HepG2 (cell line): Measurements from ENCODE around the gene VAMP8. TPM values are rescaled to one million over a fixed set of nuclear protein-coding genes. Genes with fewer than 3 reads are reported as not detected.
A peak's percentile ranks its signal among the peaks of the same experiment; 100 is the strongest.

Experiments
- ATAD3A ChIP-seq: sonication (generic); formaldehyde crosslinking; IDR thresholded peaks from 2 replicates; pipeline ENCODE4 v1.4.0; 2020; ENCODE audit warnings: missing genetic modification reagents
- CBX2 ChIP-seq, 2 experiments: fragments of 200-600 bp in 1 of 2; sonication (generic); formaldehyde crosslinking in 1 of 2; IDR thresholded peaks; 2 replicates each; pipeline versions ENCODE4 v1.7.0 to v1.8.1; 2018 to 2022; ENCODE audit warnings: low read depth in 2 of 2, low read length in 1 of 2, mild to moderate bottlenecking in 1 of 2, missing genetic modification reagents in 1 of 2
- CREB1 ChIP-seq, 2 experiments: fragments of 450-650 bp in 1 of 2; IDR thresholded peaks; 2 replicates each; pipeline ENCODE4 v1.6.1; 2016 to 2017; ENCODE audit warnings: control low read depth in 1 of 2, mild to moderate bottlenecking in 1 of 2, missing compliant biosample characterization in 1 of 2, missing genetic modification characterization in 1 of 2
- NFE2L1 ChIP-seq: sonication (generic); formaldehyde crosslinking; IDR thresholded peaks from 2 replicates; pipeline ENCODE4 v1.4.0; 2020; ENCODE audit warnings: missing genetic modification reagents, mild to moderate bottlenecking, borderline replicate concordance
- NR2C2 ChIP-seq: sonication (generic); formaldehyde crosslinking; IDR thresholded peaks from 2 replicates; pipeline ENCODE4 v1.4.0; 2020; ENCODE audit warnings: missing genetic modification reagents, mild to moderate bottlenecking, moderate library complexity, borderline replicate concordance
- PLSCR1 ChIP-seq: sonication (generic); formaldehyde crosslinking; IDR thresholded peaks from 2 replicates; pipeline ENCODE4 v1.5.0; 2020; ENCODE audit warnings: missing genetic modification reagents, mild to moderate bottlenecking, borderline replicate concordance
- SAFB2 ChIP-seq: sonication (generic); formaldehyde crosslinking; IDR thresholded peaks from 2 replicates; pipeline ENCODE4 v1.5.1; 2020; ENCODE audit warnings: missing genetic modification reagents, low read depth, mild to moderate bottlenecking, borderline replicate concordance
- XBP1 ChIP-seq: sonication (generic); formaldehyde crosslinking; IDR thresholded peaks from 2 replicates; pipeline ENCODE4 v1.5.0; 2020; ENCODE audit warnings: missing genetic modification reagents
- ZNF337 ChIP-seq: sonication (generic); formaldehyde crosslinking; IDR thresholded peaks from 2 replicates; pipeline ENCODE4 v1.5.1; 2020; ENCODE audit warnings: missing genetic modification reagents, low read depth, mild to moderate bottlenecking, borderline replicate concordance
- ZNF350 ChIP-seq: sonication (generic); formaldehyde crosslinking; IDR thresholded peaks from 2 replicates; pipeline ENCODE4 v1.4.0; 2020; ENCODE audit warnings: mild to moderate bottlenecking, low read depth, missing genetic modification reagents, borderline replicate concordance
- ZNF609 ChIP-seq: sonication (generic); formaldehyde crosslinking; IDR thresholded peaks from 2 replicates; pipeline ENCODE4 v1.4.0; 2020; ENCODE audit warnings: mild to moderate bottlenecking, missing genetic modification reagents, borderline replicate concordance
- polyA plus RNA-seq, 8 experiments: library from polyadenylated mRNA; depleted of rRNA in 3 of 8; stranded (reverse) in 7 of 8; unstranded in 1 of 8; fragments of >200 nt; fragmentation: Illumina TruSeq in 4 of 8; extraction: Trizol in 4 of 8; gene quantifications; 2 replicates each; pipeline versions ENCODE4 v1.2.1 to v1.2.3, GENCODE V29; 2011 to 2016; ENCODE audit warnings: low read depth in 4 of 8, missing spikeins in 1 of 8, mixed read lengths in 1 of 8; ENCODE audit not compliant: insufficient read depth in 1 of 8
- total RNA-seq, 5 experiments: library from RNA; depleted of rRNA; stranded (reverse); fragments of >200 nt; fragmentation: Illumina TruSeq; extraction: Trizol; gene quantifications; 2 replicates each; pipeline ENCODE4 v1.2.3, GENCODE V29; 2016; ENCODE audit warnings: low read depth in 1 of 5
- TF ChIP-seq, protein P1 (sequence below): sonication (generic); formaldehyde crosslinking; IDR thresholded peaks from 2 replicates; pipeline ENCODE4 v1.5.0; 2020; ENCODE audit warnings: mild to moderate bottlenecking, missing genetic modification reagents
- TF ChIP-seq, protein P2 (sequence below): sonication (generic); formaldehyde crosslinking; IDR thresholded peaks from 2 replicates; pipeline ENCODE4 v1.4.0; 2020; ENCODE audit warnings: missing genetic modification reagents, borderline replicate concordance

The VAMP8 gene
- total and polyA plus RNA-seq, 2 of the 13 experiments (the other 11 are each of a cell fraction or from before 2014, with no cell fraction given) = 83.3 to 157 TPM

- TF ChIP-seq, protein P1, sequence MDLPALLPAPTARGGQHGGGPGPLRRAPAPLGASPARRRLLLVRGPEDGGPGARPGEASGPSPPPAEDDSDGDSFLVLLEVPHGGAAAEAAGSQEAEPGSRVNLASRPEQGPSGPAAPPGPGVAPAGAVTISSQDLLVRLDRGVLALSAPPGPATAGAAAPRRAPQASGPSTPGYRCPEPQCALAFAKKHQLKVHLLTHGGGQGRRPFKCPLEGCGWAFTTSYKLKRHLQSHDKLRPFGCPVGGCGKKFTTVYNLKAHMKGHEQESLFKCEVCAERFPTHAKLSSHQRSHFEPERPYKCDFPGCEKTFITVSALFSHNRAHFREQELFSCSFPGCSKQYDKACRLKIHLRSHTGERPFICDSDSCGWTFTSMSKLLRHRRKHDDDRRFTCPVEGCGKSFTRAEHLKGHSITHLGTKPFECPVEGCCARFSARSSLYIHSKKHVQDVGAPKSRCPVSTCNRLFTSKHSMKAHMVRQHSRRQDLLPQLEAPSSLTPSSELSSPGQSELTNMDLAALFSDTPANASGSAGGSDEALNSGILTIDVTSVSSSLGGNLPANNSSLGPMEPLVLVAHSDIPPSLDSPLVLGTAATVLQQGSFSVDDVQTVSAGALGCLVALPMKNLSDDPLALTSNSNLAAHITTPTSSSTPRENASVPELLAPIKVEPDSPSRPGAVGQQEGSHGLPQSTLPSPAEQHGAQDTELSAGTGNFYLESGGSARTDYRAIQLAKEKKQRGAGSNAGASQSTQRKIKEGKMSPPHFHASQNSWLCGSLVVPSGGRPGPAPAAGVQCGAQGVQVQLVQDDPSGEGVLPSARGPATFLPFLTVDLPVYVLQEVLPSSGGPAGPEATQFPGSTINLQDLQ (CRISPR knock-in tag) = peak; percentile 65; the same call in 1 of the 2 replicates
- TF ChIP-seq, protein P2, sequence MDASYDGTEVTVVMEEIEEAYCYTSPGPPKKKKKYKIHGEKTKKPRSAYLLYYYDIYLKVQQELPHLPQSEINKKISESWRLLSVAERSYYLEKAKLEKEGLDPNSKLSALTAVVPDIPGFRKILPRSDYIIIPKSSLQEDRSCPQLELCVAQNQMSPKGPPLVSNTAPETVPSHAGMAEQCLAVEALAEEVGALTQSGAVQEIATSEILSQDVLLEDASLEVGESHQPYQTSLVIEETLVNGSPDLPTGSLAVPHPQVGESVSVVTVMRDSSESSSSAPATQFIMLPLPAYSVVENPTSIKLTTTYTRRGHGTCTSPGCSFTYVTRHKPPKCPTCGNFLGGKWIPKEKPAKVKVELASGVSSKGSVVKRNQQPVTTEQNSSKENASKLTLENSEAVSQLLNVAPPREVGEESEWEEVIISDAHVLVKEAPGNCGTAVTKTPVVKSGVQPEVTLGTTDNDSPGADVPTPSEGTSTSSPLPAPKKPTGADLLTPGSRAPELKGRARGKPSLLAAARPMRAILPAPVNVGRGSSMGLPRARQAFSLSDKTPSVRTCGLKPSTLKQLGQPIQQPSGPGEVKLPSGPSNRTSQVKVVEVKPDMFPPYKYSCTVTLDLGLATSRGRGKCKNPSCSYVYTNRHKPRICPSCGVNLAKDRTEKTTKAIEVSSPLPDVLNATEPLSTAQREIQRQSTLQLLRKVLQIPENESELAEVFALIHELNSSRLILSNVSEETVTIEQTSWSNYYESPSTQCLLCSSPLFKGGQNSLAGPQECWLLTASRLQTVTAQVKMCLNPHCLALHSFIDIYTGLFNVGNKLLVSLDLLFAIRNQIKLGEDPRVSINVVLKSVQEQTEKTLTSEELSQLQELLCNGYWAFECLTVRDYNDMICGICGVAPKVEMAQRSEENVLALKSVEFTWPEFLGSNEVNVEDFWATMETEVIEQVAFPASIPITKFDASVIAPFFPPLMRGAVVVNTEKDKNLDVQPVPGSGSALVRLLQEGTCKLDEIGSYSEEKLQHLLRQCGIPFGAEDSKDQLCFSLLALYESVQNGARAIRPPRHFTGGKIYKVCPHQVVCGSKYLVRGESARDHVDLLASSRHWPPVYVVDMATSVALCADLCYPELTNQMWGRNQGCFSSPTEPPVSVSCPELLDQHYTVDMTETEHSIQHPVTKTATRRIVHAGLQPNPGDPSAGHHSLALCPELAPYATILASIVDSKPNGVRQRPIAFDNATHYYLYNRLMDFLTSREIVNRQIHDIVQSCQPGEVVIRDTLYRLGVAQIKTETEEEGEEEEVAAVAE (CRISPR knock-in tag) = no peak
- TF ChIP-seq XBP1 = no peak
- TF ChIP-seq ZNF609 (CRISPR knock-in tag) = no peak; the same call in 1 of the 2 replicates
- no peak for TF ChIP-seq CBX2 (IDR thresholded peaks at IDR 0.05; ENCODE audit: low read depth, low read length)
- TF ChIP-seq CBX2 (CRISPR knock-in tag; IDR thresholded peaks at IDR 0.05; ENCODE audit: low read depth) = no peak; the same call in none of the 2 replicates
- TF ChIP-seq ZNF337 (CRISPR knock-in tag) = peak; percentile 57; the same call in 1 of the 2 replicates
- TF ChIP-seq CREB1 (IDR thresholded peaks at IDR 0.05) = peak; percentile 83
- peak; percentile 74 for TF ChIP-seq CREB1 (CRISPR knock-in tag; IDR thresholded peaks at IDR 0.05)
- peak; percentile 57; the same call in 1 of the 2 replicates for TF ChIP-seq ZNF350 (CRISPR knock-in tag)
- no peak for TF ChIP-seq ATAD3A (CRISPR knock-in tag)
- 0 out of 2 replicates have a peak, but pooled peaks have one; percentile 62 for TF ChIP-seq SAFB2 (CRISPR knock-in tag)
- TF ChIP-seq NR2C2 = peak; percentile 76
- TF ChIP-seq PLSCR1 (CRISPR knock-in tag) = no peak
- TF ChIP-seq NFE2L1 = no peak
Measured at GRCh38 chr2:85602476-85603234, 25.3 kb downstream of the VAMP8 start, which contains the start of gene TMEM150A (continued).
